Body of pancreas (tissue), 4 donors: Measurements from ENCODE around the gene LHX8.

Source experiments
- POLR2A ChIP-seq, 3 donors: fragments of 450-650 bp; IDR thresholded peaks; one replicate each; pipeline ENCODE4 v1.6.1; 2016; ENCODE audit warnings: antibody characterized with exemption in 3 of 3, mild to moderate bottlenecking in 2 of 3
- TF ChIP-seq, protein P1 (sequence below), 7 experiments: fragments of 450-650 bp in 4 of 7; fragments of 200-600 bp in 3 of 7; sonication (generic) in 3 of 7; IDR thresholded peaks; one replicate each; pipeline ENCODE4 v1.5.1; 2016 to 2019; ENCODE audit warnings: antibody characterized with exemption in 7 of 7

DNA sequence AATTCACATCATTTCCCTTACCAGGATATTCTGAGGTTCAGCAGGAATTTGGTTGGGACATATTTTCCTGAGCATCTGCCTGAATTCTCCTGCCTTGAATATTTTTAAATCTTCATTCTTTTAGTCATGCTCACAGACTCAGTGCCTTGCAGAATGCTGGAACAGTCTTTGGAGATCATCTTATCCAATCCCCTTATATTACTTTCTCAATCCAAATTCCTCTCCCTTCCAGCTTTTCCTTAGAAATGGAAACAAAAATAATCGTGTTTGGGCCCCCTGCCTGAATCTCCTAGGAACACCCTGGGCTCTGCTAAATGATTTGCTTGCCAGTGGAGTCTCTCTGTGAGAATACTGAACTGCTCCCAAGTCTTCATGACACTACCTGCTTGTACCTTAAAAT is 38.4 kb downstream of the LHX8 start:
- TF ChIP-seq, protein P1, sequence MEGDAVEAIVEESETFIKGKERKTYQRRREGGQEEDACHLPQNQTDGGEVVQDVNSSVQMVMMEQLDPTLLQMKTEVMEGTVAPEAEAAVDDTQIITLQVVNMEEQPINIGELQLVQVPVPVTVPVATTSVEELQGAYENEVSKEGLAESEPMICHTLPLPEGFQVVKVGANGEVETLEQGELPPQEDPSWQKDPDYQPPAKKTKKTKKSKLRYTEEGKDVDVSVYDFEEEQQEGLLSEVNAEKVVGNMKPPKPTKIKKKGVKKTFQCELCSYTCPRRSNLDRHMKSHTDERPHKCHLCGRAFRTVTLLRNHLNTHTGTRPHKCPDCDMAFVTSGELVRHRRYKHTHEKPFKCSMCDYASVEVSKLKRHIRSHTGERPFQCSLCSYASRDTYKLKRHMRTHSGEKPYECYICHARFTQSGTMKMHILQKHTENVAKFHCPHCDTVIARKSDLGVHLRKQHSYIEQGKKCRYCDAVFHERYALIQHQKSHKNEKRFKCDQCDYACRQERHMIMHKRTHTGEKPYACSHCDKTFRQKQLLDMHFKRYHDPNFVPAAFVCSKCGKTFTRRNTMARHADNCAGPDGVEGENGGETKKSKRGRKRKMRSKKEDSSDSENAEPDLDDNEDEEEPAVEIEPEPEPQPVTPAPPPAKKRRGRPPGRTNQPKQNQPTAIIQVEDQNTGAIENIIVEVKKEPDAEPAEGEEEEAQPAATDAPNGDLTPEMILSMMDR (IDR thresholded peaks at IDR 0.05), result no peak
- no peak for TF ChIP-seq POLR2A (IDR thresholded peaks at IDR 0.05)
